ENCODE results near the gene GGA1. TPM values are rescaled to one million over a fixed set of nuclear protein-coding genes. Genes with fewer than 3 reads are reported as not detected.

Gene GGA1
- total RNA-seq, 1 experiment from 2014 or later = 99.2 TPM

DNA sequence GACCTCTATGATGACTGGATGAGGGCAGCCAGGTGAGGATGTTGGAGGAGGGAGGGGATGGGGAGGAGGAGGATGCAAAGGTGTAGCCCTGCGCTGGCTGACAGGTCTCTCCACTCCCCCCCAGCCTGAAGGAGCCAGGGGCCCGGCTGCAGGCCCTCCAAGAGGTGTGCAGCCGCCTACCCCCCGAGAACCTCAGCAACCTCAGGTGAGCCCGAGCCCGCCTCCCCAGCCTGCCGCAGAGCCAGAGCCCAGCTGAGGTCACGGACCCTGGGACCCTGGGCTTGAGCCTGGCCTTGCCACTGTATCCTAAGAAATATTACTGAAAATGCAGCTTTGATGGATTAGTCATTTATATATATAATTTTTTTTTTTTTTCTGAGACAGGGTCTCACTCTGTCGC is 38.7 kb downstream of the GGA1 start:
- H3K4me2 ChIP-seq = no peak overlapping the region

DNA sequence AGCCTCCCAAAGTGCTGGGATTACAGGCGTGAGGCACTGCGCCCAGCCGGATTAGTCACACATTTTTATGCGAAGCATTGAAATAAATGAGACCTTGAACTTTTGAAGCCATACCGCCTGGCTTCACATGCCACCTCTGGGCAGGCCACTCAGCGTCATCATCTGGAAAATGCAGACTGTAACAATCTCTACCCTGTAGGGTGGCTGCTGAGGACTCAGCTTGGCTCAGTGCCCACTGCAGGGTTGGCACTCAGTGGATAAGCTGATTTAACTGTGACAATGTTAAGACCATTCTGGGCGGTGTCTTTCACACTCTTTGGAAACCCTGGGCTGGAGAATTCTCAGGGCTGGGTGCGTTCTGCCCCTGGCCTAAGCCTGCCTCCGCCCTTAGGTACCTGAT is 39.3 kb downstream of the GGA1 start:
- peaks cover 17% of the 10 kb centered on the region for H3F3A ChIP-seq (ENCODE audit: insufficient read depth, low read depth)
- POLR2A ChIA-PET (ENCODE audit: unreplicated experiment) = interaction anchor here (0.7 kb wide), 1 partner anchor 24 kb away, joined by 3 read pairs; no protein-coding TSS in a partner anchor
- H3K9me3 ChIP-seq (ENCODE audit: insufficient read depth, low read depth) = no peaks in the 10 kb centered on the region
- CTCF ChIA-PET = no interaction called here
- H4K20me1 ChIP-seq (ENCODE audit: insufficient read depth) = 0 out of 2 replicates have a peak, but pooled peaks cover 3% of the 10 kb centered on the region
- no peak overlapping the region for H3K27ac ChIP-seq
- TF ChIP-seq, protein P1, sequence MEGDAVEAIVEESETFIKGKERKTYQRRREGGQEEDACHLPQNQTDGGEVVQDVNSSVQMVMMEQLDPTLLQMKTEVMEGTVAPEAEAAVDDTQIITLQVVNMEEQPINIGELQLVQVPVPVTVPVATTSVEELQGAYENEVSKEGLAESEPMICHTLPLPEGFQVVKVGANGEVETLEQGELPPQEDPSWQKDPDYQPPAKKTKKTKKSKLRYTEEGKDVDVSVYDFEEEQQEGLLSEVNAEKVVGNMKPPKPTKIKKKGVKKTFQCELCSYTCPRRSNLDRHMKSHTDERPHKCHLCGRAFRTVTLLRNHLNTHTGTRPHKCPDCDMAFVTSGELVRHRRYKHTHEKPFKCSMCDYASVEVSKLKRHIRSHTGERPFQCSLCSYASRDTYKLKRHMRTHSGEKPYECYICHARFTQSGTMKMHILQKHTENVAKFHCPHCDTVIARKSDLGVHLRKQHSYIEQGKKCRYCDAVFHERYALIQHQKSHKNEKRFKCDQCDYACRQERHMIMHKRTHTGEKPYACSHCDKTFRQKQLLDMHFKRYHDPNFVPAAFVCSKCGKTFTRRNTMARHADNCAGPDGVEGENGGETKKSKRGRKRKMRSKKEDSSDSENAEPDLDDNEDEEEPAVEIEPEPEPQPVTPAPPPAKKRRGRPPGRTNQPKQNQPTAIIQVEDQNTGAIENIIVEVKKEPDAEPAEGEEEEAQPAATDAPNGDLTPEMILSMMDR (conservative IDR thresholded peaks at IDR 0.05) = no peak
- no peak for TF ChIP-seq EZH2 (IDR thresholded peaks at IDR 0.05; ENCODE audit: low read depth)
- no peaks in the 10 kb centered on the region for H3K27me3 ChIP-seq (ENCODE audit: insufficient read depth, low read depth)
- 0 out of 2 replicates have a peak, but pooled peaks cover 5% of the 10 kb centered on the region for H3K36me3 ChIP-seq (ENCODE audit: low read depth)
- intact Hi-C loops (cut with micrococcal nuclease; ENCODE audit: unreplicated experiment) = no loop called here
- H3K79me2 ChIP-seq (ENCODE audit: low read depth) = no peaks in the 10 kb centered on the region
- no peak overlapping the region for H3K4me2 ChIP-seq
- H3K9me2 ChIP-seq (ENCODE audit: insufficient read depth) = no peaks in the 10 kb centered on the region
- no TSS peak for BruUV-seq (replicated peaks)
- no peak for DNase-seq
- no peaks in the 10 kb centered on the region for H3K4me1 ChIP-seq (replicated peaks; ENCODE audit: insufficient read depth)
- no peak overlapping the region for H3K4me3 ChIP-seq
- H2AFZ ChIP-seq = no peak overlapping the region

More for the DNA sequence above, 38.7 kb downstream of the GGA1 start:
- Histone ChIP-seq H3K27me3 (ENCODE audit: insufficient read depth, low read depth) (no peaks in the 10 kb centered on the region), H4K20me1 (ENCODE audit: insufficient read depth) (0 out of 2 replicates have a peak, but pooled peaks cover 3% of the 10 kb centered on the region), H3K4me3 (no peak overlapping the region), H3K36me3 (ENCODE audit: low read depth) (0 out of 2 replicates have a peak, but pooled peaks cover 8% of the 10 kb centered on the region), H3K4me1 (replicated peaks; ENCODE audit: insufficient read depth) (no peaks in the 10 kb centered on the region), H3K79me2 (ENCODE audit: low read depth) (no peaks in the 10 kb centered on the region), H3K9me3 (ENCODE audit: insufficient read depth, low read depth) (no peaks in the 10 kb centered on the region), H3K9me2 (ENCODE audit: insufficient read depth) (no peaks in the 10 kb centered on the region), H3K27ac (no peak overlapping the region), H2AFZ (no peak overlapping the region), H3F3A (ENCODE audit: insufficient read depth, low read depth) (peaks cover 17% of the 10 kb centered on the region)
- ChIA-PET CTCF (no interaction called here), POLR2A (ENCODE audit: unreplicated experiment) (no interaction called here)
- no peak for TF ChIP-seq EZH2 (IDR thresholded peaks at IDR 0.05; ENCODE audit: low read depth)
- TF ChIP-seq, protein P1 (conservative IDR thresholded peaks at IDR 0.05) = no peak
- intact Hi-C loops (cut with micrococcal nuclease; ENCODE audit: unreplicated experiment) = no loop called here
- BruUV-seq (replicated peaks) = no TSS peak
- no peak for DNase-seq

DNA sequence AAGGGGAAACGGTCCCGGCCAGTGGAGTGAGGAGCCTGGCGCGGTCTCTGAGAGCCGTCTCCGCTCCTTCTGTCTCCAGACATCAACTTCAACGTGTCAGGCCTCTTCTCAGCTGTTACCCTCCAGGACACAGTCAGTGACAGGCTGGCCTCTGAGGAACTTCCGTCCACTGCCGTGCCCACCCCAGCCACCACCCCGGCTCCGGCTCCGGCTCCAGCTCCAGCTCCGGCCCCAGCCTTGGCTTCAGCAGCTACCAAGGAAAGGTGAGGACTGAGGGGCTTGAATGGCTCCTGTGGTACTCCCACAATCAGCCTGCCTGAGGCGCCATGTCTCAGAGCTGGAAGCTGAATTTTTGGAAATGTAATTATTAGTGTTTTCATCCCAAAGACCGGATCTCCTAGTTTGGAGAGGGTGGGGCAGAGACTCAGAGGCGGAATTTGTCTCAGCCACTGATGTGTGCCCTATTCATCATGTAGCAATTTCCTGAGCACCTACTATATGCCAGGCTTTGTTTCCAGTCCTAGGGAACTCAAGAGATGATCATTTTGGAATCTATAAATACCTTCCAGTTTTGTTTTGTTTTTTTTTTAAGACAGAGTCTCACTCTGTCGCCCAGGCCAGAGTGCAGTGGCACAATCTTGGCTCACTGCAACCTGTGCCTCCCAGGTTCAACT is 42.0 kb downstream of the GGA1 start:
- Histone ChIP-seq H4K20me1 (ENCODE audit: insufficient read depth) (no peaks in the 10 kb centered on the region), H3K4me1 (replicated peaks; ENCODE audit: insufficient read depth) (no peaks in the 10 kb centered on the region), H2AFZ (no peak overlapping the region), H3K9me2 (ENCODE audit: insufficient read depth) (no peaks in the 10 kb centered on the region), H3K79me2 (ENCODE audit: low read depth) (no peaks in the 10 kb centered on the region), H3F3A (ENCODE audit: insufficient read depth, low read depth) (peaks cover 14% of the 10 kb centered on the region), H3K27ac (no peak overlapping the region), H3K4me2 (no peak overlapping the region), H3K9me3 (ENCODE audit: insufficient read depth, low read depth) (no peaks in the 10 kb centered on the region), H3K4me3 (no peak overlapping the region), H3K27me3 (ENCODE audit: insufficient read depth, low read depth) (no peaks in the 10 kb centered on the region), H3K36me3 (ENCODE audit: low read depth) (0 out of 2 replicates have a peak, but pooled peaks cover 5% of the 10 kb centered on the region)
- no TSS peak for BruUV-seq (replicated peaks)
- TF ChIP-seq EZH2 (IDR thresholded peaks at IDR 0.05; ENCODE audit: low read depth) = no peak
- TF ChIP-seq, protein P1 (conservative IDR thresholded peaks at IDR 0.05) = no peak
- DNase-seq = no peak
- intact Hi-C loops (cut with micrococcal nuclease; ENCODE audit: unreplicated experiment) = no loop called here
- POLR2A ChIA-PET (ENCODE audit: unreplicated experiment) = no interaction called here
- CTCF ChIA-PET = no interaction called here

Data from PC-9 (cell line).